DND-41 (cell line): ENCODE measurements around the gene MRE11.

Source experiments
- EZH2 ChIP-seq: IDR thresholded peaks from 3 replicates; pipeline ENCODE4 v1.6.1; 2012; ENCODE audit warnings: borderline replicate concordance, low read depth, mild to moderate bottlenecking, moderate library complexity, low read length, inconsistent platforms; ENCODE audit not compliant: severe bottlenecking
- TF ChIP-seq, protein P1 (sequence below): IDR thresholded peaks from 2 replicates; pipeline ENCODE4 v1.5.1; 2012; ENCODE audit warnings: borderline replicate concordance, low read length, moderate library complexity, mild to moderate bottlenecking; ENCODE audit not compliant: poor library complexity, severe bottlenecking; ENCODE audit errors: extremely low read depth

- TF ChIP-seq, protein P1, sequence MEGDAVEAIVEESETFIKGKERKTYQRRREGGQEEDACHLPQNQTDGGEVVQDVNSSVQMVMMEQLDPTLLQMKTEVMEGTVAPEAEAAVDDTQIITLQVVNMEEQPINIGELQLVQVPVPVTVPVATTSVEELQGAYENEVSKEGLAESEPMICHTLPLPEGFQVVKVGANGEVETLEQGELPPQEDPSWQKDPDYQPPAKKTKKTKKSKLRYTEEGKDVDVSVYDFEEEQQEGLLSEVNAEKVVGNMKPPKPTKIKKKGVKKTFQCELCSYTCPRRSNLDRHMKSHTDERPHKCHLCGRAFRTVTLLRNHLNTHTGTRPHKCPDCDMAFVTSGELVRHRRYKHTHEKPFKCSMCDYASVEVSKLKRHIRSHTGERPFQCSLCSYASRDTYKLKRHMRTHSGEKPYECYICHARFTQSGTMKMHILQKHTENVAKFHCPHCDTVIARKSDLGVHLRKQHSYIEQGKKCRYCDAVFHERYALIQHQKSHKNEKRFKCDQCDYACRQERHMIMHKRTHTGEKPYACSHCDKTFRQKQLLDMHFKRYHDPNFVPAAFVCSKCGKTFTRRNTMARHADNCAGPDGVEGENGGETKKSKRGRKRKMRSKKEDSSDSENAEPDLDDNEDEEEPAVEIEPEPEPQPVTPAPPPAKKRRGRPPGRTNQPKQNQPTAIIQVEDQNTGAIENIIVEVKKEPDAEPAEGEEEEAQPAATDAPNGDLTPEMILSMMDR = no peak
- no peak for TF ChIP-seq EZH2
Measured at GRCh38 chr11:94402355-94402754, 91.3 kb downstream of the MRE11 start.
